Stimulated activated CD4-positive, alpha-beta T cell treated with anti-CD3 and anti-CD28 coated beads, Interleukin-1b, Interleukin-23, amount 100 ng/mL, for 4 hours (primary cell): Measurements from ENCODE around the gene KLHDC8B.
A peak's percentile ranks its signal among the peaks of the same experiment; 100 is the strongest.

Experiments
- DNase-seq, 2 donors: peaks; one replicate each; pipeline ENCODE4 v3.0.0-alpha.2; 2020; ENCODE audit warnings: low read depth in 2 of 2

The KLHDC8B gene

GRCh38 chr3:49158792-49159191 is 12.6 kb upstream of the KLHDC8B start:
- DNase-seq: no peak

- DNase-seq: no peak
These were observed 10.2 kb upstream of the KLHDC8B start for GRCh38 chr3:49161197-49161596.

GRCh38 chr3:49161808-49162530 is 9.4 kb upstream of the KLHDC8B start:
- DNase-seq: no peak

- DNase-seq: no peak
These were observed 8.5 kb upstream of the KLHDC8B start for GRCh38 chr3:49162751-49163419.

GRCh38 chr3:49163609-49164008 is 7.8 kb upstream of the KLHDC8B start:
- no peak for DNase-seq

GRCh38 chr3:49164983-49165720 is 6.2 kb upstream of the KLHDC8B start:
- no peak for DNase-seq

GRCh38 chr3:49165771-49166751 is 5.3 kb upstream of the KLHDC8B start, which contains the start of gene CCDC71:
Gene CCDC71 (minus strand): TSS chr3:49166331. CDS start chr3:49164208, 2,123 bp downstream.
- peak; percentile 63 to 74 for DNase-seq

GRCh38 chr3:49166752-49167556 is 4.4 kb upstream of the KLHDC8B start:
- no peak for DNase-seq

GRCh38 chr3:49170744-49171118 is 667 bp upstream of the KLHDC8B start:
- DNase-seq: no peak

GRCh38 chr3:49171775-49172500 is 540 bp downstream of the KLHDC8B start:
- DNase-seq: no peak

- DNase-seq: no peak
These were observed 1.2 kb downstream of the KLHDC8B start for GRCh38 chr3:49172551-49173041.

GRCh38 chr3:49173116-49173791 is 1.9 kb downstream of the KLHDC8B start:
- DNase-seq: no peak

GRCh38 chr3:49173792-49174170 is 2.4 kb downstream of the KLHDC8B start:
- DNase-seq: no peak

GRCh38 chr3:49174397-49174985 is 3.1 kb downstream of the KLHDC8B start:
- DNase-seq: no peak

- DNase-seq: no peak
These were observed 4.1 kb downstream of the KLHDC8B start for GRCh38 chr3:49175530-49175929.

- no peak for DNase-seq
These were observed 5.7 kb downstream of the KLHDC8B start for GRCh38 chr3:49177073-49177472.

GRCh38 chr3:49180116-49180515 is 8.7 kb downstream of the KLHDC8B start:
- DNase-seq: no peak

GRCh38 chr3:49181351-49181750 is 10.0 kb downstream of the KLHDC8B start:
- DNase-seq: no peak

GRCh38 chr3:49182682-49183081 is 11.3 kb downstream of the KLHDC8B start:
- no peak for DNase-seq
